ENCODE results near the gene DHRSX.
"Not testable (repeated sequence)": the region's sequence is repeated elsewhere in the genome, so short reads cannot be mapped to it uniquely, and the experiment has no call there.

The DHRSX gene

DNA sequence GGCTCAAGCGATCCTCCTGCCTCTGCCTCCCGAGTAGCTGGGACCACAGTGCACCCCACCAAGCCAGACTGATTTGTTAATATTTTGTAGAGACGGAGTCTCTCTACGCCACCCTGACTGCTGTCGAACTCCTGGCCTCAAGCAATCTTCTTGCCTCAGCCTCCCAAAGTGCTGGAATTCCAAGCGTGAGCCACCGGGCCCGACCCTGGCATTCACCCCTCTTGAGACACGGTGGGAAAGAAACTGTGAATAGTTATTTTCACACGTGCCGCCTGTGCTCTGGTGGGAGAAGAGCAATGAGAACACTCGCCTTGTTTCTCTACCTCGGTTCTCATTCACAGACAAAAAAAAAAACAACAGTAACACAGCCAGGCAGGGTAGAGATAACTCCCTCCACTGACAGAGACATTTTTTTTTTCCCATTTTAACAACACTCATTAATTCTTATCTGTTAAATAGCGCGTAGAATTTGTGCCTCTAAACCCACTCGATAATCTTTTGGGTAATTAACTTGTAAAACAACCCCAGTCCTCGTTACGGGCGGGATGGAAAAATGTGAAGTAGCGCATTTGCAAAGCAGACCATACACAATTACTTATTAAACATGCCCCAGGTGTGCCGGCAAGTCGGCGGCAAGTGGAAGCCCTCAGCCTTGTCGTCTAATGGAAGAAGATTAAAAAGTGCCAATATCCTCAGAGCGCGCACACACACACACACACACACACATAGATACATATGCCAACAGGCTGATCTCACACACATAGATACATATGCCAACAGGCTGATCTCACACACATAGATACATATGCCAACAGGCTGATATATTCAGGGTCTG, 103.3 kb downstream of the DHRSX start:
- no peak for DNase-seq (ENCODE audit: low read depth, low spot score)

DNA sequence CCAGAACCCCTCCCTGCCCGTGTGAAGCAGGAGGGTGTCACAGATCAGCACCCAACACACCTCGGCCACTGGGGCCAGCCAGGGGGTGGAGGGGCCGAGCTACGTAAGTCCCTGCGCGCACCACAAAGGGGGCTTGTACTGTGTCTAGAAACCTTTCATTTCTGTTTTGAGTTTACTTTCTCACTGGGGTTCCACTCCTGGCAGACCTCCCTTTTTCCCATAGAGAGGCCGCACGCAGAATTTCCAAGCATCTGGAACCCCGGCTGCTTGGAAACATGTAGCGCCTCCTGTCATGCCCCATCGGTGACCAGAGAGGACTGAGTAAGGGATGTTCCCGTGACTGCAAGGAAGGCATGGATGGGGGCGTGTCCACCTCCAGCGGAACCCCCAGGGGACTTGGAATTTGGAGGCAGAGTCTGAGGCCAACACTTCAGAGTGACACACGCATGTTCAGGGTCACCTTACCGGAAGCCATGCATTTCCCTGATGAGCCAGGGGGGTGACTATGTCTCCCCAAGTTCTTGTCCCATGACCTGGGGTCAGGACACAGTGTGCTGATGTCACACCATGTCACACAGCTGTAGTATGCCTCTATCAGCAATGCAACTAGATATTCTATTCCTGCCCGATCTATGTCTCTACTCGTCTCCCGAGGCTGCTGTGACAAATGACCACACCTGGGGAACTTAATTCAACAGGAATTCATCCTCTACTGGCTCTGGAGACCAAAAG, 105.3 kb downstream of the DHRSX start:
- DNase-seq (ENCODE audit: low read depth, low spot score): no peak

DNA sequence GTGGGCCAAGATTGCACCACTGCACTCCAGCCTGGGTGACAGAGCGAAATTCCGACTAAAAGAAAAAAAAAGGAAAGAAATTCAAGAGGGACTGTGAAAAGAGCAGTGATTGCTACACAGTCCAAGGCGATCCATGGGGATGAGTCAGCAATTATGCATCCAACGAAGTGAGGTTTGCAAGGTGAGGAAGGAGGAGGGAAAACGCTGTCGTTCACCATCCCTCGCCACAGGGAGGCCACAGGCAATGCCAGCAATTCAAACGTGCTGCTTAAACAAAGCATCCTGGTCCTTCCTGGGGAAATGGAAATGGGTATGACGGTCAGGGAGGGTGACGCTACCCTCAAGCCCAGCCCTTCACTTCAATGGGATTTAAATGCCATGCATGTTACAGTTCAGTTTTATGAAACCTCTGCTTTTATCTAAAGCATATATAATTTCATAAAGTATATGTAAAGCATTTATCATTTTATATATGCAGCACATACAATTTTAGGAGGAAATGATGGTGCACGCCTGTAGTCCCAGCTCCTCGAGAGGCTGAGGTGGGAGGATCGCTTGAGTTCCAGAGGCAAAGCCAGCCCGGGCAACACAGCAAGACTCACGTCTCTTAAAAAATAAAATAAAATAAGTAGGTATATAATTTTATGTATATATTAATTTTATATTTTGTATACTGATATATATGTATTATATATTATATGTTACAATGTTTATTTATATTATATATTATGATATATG, 108.7 kb downstream of the DHRSX start:
- no peak for DNase-seq (ENCODE audit: low read depth, low spot score)

GRCh38 chrX:2390754-2391153, 110.0 kb downstream of the DHRSX start:
- no peak for DNase-seq (ENCODE audit: low read depth, low spot score)

GRCh38 chrX:2389731-2390130, 111.0 kb downstream of the DHRSX start:
- not testable (repeated sequence) for DNase-seq (ENCODE audit: low read depth, low spot score)

- no peak for DNase-seq (ENCODE audit: low read depth, low spot score)
These were observed 111.5 kb downstream of the DHRSX start for GRCh38 chrX:2389324-2389723.

GRCh38 chrX:2388669-2389068, 112.1 kb downstream of the DHRSX start:
- DNase-seq (ENCODE audit: low read depth, low spot score): no peak

- DNase-seq (ENCODE audit: low read depth, low spot score): no peak
These were observed 113.0 kb downstream of the DHRSX start for GRCh38 chrX:2387614-2388239.

- DNase-seq (ENCODE audit: low read depth, low spot score): no peak
These were observed 115.6 kb downstream of the DHRSX start for GRCh38 chrX:2385224-2385623.

DNA sequence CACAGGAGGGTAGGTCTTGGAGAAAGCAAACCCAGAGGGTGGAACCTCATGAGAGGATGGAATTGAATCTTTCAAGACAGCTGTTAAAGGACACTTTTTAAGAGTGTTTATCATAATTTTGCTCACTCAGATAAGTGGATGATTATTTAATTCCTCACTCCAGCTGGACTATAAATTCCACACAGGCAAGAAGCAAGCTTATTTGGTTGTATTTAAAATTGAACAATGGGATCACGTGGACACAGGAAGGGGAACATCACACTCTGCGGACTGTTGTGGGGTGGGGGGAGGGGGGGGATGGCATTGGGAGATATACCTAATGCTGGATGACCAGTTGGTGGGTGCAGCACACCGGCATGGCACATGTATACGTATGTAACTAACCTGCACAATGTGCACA, 116.3 kb downstream of the DHRSX start:
- DNase-seq (ENCODE audit: low read depth, low spot score): no peak

DNA sequence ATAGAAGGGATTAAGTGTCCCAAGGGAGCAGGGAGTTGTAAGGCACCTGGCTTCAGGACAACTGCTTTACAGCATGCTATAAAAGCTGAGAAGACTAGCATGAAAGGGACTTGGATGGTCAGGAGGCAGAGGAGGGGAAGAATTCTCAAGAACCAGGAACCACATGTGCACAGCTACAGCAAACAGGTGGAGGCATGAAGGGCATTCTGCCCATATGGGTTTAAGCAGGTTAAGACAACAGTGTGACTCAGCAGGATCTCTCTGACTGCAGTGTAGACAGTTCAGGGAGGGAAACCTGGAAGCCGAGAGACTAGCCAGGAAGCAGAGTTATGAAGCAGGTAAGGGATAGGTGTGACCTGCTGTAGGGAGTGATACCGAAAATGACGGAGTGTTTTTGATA, 117.0 kb downstream of the DHRSX start:
- DNase-seq (ENCODE audit: low read depth, low spot score): no peak

GRCh38 chrX:2383144-2383543, 117.6 kb downstream of the DHRSX start:
- DNase-seq (ENCODE audit: low read depth, low spot score): no peak

DNA sequence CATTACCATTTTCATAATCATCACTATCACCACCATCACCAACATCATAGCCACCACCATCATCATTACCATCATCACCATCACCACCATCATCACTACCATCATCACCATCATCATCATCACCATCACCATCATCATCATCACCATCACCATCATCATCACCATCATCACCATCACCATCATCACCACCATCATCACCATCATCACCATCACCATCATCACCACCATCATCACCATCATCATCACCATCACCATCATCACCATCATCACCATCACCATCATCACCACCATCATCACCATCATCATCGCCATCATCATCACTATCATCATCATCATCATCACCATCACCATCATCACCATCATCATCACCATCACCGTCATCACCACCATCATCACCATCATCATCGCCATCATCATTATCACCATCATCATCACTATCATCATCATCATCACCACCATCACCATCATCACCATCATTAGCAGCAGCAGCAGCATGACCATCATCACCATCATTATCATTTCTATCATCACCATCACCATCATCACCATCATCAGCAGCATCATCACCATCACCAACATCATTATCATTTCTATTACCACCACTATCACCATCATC, 118.2 kb downstream of the DHRSX start:
- not testable (repeated sequence) for DNase-seq (ENCODE audit: low read depth, low spot score)

DNA sequence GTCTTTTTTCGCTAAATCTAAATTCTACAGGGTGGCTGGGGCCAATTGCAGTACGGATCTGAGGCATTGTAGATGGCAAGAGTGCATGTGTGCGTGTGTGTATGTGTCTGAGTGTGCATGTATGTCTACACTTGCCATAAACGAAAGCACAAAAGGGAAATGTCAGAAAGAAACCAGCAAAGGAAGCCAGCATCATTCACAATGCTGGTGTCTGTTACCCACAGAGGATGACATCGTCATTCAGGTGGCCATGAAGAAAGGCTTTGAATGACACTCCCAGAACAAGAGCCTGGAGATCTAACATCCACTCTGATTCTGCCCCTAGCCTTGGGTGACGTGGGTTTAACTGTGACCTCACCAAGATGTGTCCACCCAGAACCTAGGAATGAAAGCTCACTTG, 124.6 kb downstream of the DHRSX start:
- no peak for DNase-seq (ENCODE audit: low read depth, low spot score)

GRCh38 chrX:2374086-2374485, 126.7 kb downstream of the DHRSX start:
- no peak for DNase-seq (ENCODE audit: low read depth, low spot score)

- DNase-seq (ENCODE audit: low read depth, low spot score): no peak
These were observed 127.2 kb downstream of the DHRSX start for GRCh38 chrX:2373615-2374014.

DNA sequence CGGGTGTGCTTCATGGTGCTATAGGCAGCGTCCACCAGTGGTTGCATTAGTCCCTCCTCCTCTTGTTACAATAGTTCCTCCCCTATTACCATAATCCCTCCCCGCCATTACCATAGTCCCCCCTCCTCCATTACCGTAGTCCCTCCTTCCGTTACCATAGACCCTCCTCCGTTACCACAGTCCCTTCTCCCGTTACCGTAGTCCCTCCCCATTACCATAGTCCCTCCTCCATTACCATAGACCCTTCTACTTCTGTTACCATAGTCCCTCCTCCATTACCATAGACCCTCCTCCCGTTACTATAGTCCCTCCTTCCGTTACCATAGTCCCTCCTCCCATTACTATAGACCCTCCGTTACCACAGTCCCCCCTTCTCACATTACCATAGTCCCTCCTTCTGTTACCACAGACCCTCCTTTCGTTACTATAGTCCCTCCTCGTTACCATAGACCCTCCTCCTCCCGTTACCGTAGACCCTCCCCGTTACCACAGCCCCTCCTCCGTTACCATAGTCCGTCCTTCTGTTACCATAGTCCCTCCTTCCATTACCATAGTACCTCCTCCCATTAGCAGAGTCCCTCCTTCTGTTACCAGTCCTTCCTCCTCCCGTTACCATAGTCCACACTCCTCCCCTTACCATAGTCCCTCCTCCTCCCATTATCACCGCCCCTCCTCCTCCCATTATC, 129.6 kb downstream of the DHRSX start:
- DNase-seq (ENCODE audit: low read depth, low spot score): no peak

- DNase-seq (ENCODE audit: low read depth, low spot score): no peak
These were observed 130.3 kb downstream of the DHRSX start for GRCh38 chrX:2370456-2370855.

- DNase-seq (ENCODE audit: low read depth, low spot score): no peak
These were observed 131.6 kb downstream of the DHRSX start for GRCh38 chrX:2369206-2369605.

DNA sequence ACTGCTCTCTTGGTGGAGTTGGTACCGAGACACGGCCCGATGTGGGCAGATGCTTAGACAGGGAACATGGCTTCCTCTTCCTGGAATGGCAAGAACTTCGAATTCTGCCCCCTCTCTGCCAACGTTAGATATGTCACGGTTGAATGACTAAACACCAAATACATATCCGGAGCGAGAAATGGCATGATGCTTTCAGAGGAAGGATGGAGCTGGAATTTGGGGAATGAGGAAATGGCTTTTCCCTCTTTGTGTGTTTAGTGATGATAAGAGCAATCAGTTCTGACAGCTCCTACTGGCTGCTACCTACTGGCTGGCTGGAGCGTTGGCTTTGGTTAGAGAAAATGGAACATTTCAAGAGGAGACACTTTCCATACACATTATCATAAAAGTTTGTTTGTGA, 140.0 kb downstream of the DHRSX start:
- no peak for DNase-seq (ENCODE audit: low read depth, low spot score)

GRCh38 chrX:2359522-2359921, 141.3 kb downstream of the DHRSX start:
- not testable (repeated sequence) for DNase-seq (ENCODE audit: low read depth, low spot score)

Data from smooth muscle cell of the brain vasculature (primary cell).